B cell (primary cell): ENCODE data around the gene PGBD2. TPM values are rescaled to one million over a fixed set of nuclear protein-coding genes. Genes with fewer than 3 reads are reported as not detected.
"Not testable (repeated sequence)": the region's sequence is repeated elsewhere in the genome, so short reads cannot be mapped to it uniquely, and the experiment has no call there.

Source experiments
- ATAC-seq: fragments of 200-7000 bp; cut with Tn5 transposase; one replicate; pipeline ENCODE4 v1.10.0; 2021; ENCODE audit warnings: low read depth, mild to moderate bottlenecking, moderate number of reproducible peaks, moderate library complexity
- CTCF ChIA-PET: fragments of 350-600 bp; sonication (Branson Sonifier 250); formaldehyde crosslinking; loops from one replicate; lab custom pipeline; 2021; ENCODE audit warnings: antibody characterized with exemption, inconsistent platforms; lab: Charles Lee
- POLR2A ChIA-PET: fragments of 350-600 bp; sonication (Branson Sonifier 250); formaldehyde crosslinking; loops from one replicate; lab custom pipeline; 2021; ENCODE audit warnings: antibody characterized with exemption; lab: Charles Lee
- DNase-seq: peaks from one replicate; pipeline ENCODE4 v3.0.0; 2013
- H2AFZ ChIP-seq: 2 replicates; pipeline ENCODE4 v1.6.1; 2012; ENCODE audit warnings: mild to moderate bottlenecking, low read depth, low read length; ENCODE audit not compliant: insufficient read depth, poor library complexity, severe bottlenecking
- H3K27ac ChIP-seq, 2 donors: 1 replicate in 1 of 2; 2 replicates in 1 of 2; pipeline ENCODE4 v1.5.1; 2012 to 2013; ENCODE audit warnings: low read length in 2 of 2, mild to moderate bottlenecking in 2 of 2, moderate library complexity in 1 of 2
- H3K27me3 ChIP-seq, 4 experiments: fragments of 200-600 bp in 1 of 4; sonication (generic) in 1 of 4; replicated peaks in 1 of 4; 1 replicate in 2 of 4; 2 replicates in 2 of 4; pipeline versions ENCODE4 v1.6.1 to v1.7.0; 2013 to 2016; ENCODE audit warnings: low read length in 3 of 4, mild to moderate bottlenecking in 2 of 4, mixed read lengths in 1 of 4, moderate library complexity in 1 of 4; ENCODE audit not compliant: insufficient read depth in 4 of 4, control insufficient read depth in 3 of 4; ENCODE audit errors: control extremely low read depth in 1 of 4
- H3K36me3 ChIP-seq, 2 experiments: replicated peaks in 1 of 2; 1 replicate in 1 of 2; 2 replicates in 1 of 2; pipeline versions ENCODE4 v1.6.1 to v1.7.1; 2013; ENCODE audit warnings: low read length in 1 of 2; ENCODE audit not compliant: insufficient read depth in 2 of 2, control insufficient read depth in 1 of 2; ENCODE audit errors: control extremely low read depth in 1 of 2, extremely low read depth in 1 of 2
- H3K4me1 ChIP-seq, 2 donors: fragments of 200-600 bp in 1 of 2; sonication (generic) in 1 of 2; 1 replicate in 1 of 2; 2 replicates in 1 of 2; pipeline versions ENCODE4 v1.5.1 to v1.6.1; 2013 to 2017; ENCODE audit warnings: low read length in 2 of 2; ENCODE audit not compliant: control insufficient read depth in 2 of 2, insufficient read depth in 2 of 2
- H3K4me2 ChIP-seq: replicated peaks from 2 replicates; pipeline ENCODE3; 2012; ENCODE audit warnings: mild to moderate bottlenecking, low read depth, low read length; ENCODE audit not compliant: poor library complexity, severe bottlenecking
- H3K4me3 ChIP-seq, 5 experiments: fragments of 200-600 bp in 1 of 5; sonication (generic) in 1 of 5; 1 replicate in 3 of 5; 2 replicates in 2 of 5; pipeline versions ENCODE4 v1.5.1 to v1.7.0; 2011 to 2016; ENCODE audit warnings: low read length in 4 of 5, mild to moderate bottlenecking in 4 of 5, low read depth in 2 of 5, control low read depth in 1 of 5, moderate library complexity in 1 of 5; ENCODE audit not compliant: insufficient read depth in 1 of 5; ENCODE audit errors: control extremely low read depth in 1 of 5, extremely low read depth in 1 of 5
- H3K79me2 ChIP-seq: fragments of 200-600 bp; sonication (generic); one replicate; pipeline ENCODE4 v1.6.0; 2016; ENCODE audit warnings: low read length; ENCODE audit not compliant: control insufficient read depth, insufficient read depth
- H3K9ac ChIP-seq: fragments of 200-600 bp; sonication (generic); 2 replicates; pipeline ENCODE4 v1.6.1; 2017; ENCODE audit warnings: mild to moderate bottlenecking, low read length, moderate library complexity
- H3K9me3 ChIP-seq, 3 donors: one replicate each; pipeline versions ENCODE4 v1.6.1 to v1.7.1; 2013; ENCODE audit warnings: low read length in 2 of 3; ENCODE audit not compliant: control insufficient read depth in 2 of 3, insufficient read depth in 1 of 3; ENCODE audit errors: control extremely low read depth in 1 of 3
- H4K20me1 ChIP-seq: 2 replicates; pipeline ENCODE4 v1.6.0; 2012; ENCODE audit warnings: mild to moderate bottlenecking, low read length; ENCODE audit not compliant: insufficient read depth, control insufficient read depth, poor library complexity, severe bottlenecking
- H3K27ac Mint-ChIP-seq: one replicate; pipeline ENCODE4 v1.8.0; 2021; ENCODE audit warnings: mixed read lengths
- H3K27me3 Mint-ChIP-seq: one replicate; pipeline ENCODE4 v1.8.0; 2021; ENCODE audit warnings: mixed read lengths
- H3K4me1 Mint-ChIP-seq: one replicate; pipeline ENCODE4 v1.8.0; 2021; ENCODE audit warnings: mixed read lengths
- H3K4me3 Mint-ChIP-seq: one replicate; pipeline ENCODE4 v1.8.0; 2021; ENCODE audit warnings: mixed read lengths
- H3K9me3 Mint-ChIP-seq: one replicate; pipeline ENCODE4 v1.8.0; 2022; ENCODE audit warnings: mixed read lengths; ENCODE audit not compliant: insufficient read depth
- CTCF ChIP-seq: fragments of 200-600 bp; IDR thresholded peaks from one replicate; pipeline ENCODE4 v1.8.0; 2022; ENCODE audit warnings: antibody characterized with exemption, mild to moderate bottlenecking
- EZH2 ChIP-seq: IDR thresholded peaks from 2 replicates; pipeline ENCODE4 v1.6.1; 2012; ENCODE audit warnings: borderline replicate concordance, low read depth, mild to moderate bottlenecking, moderate library complexity, low read length; ENCODE audit not compliant: insufficient read depth, poor library complexity, severe bottlenecking
- WGBS: methylation state at CpG from one replicate; pipeline ENCODE4 v1.1.5; 2013; ENCODE audit warnings: missing lambda C conversion rate; ENCODE audit not compliant: insufficient coverage; 5-methylcytosine and 5-hydroxymethylcytosine counted together
- intact Hi-C: fragments of 100-400 bp; cut with micrococcal nuclease; formaldehyde crosslinking; loops from one replicate; pipeline ENCODE4 v1.10.0; 2022
- polyA plus RNA-seq: library from polyadenylated mRNA; depleted of rRNA; stranded (reverse); fragments of >200 nt; gene quantifications from 2 replicates; pipeline ENCODE4 v1.2.3, GENCODE V29; 2012
- total RNA-seq, 2 donors: library from RNA; stranded (reverse); fragments of 120-200 nt in 1 of 2; gene quantifications; 1 replicate in 1 of 2; 2 replicates in 1 of 2; pipeline versions ENCODE4 v1.2.3 to v1.2.4, GENCODE V29; 2013 to 2022

Gene PGBD2
- total and polyA plus RNA-seq, 2 donors (not counting 1 experiment from before 2014, with no cell fraction given) = 13.3 to 27.7 TPM

GRCh38 chr1:248924696-248925532 lies 18.9 kb downstream of the PGBD2 start:
- H3K4me3 ChIP-seq = no peak overlapping the region
- 0% methylated on average over 5 of the region's 10 CpGs for WGBS

GRCh38 chr1:248925859-248926258 lies 19.8 kb downstream of the PGBD2 start:
- H3K4me3 ChIP-seq, H3K4me2 ChIP-seq, ATAC-seq, H3K9me3 ChIP-seq, H3K4me3 Mint-ChIP-seq, H3K4me1 ChIP-seq, POLR2A ChIA-PET, H3K79me2 ChIP-seq, H3K27me3 ChIP-seq, intact Hi-C loops, H3K27me3 Mint-ChIP-seq, H2AFZ ChIP-seq, H3K9ac ChIP-seq, H3K9me3 Mint-ChIP-seq, H4K20me1 ChIP-seq, H3K27ac ChIP-seq, H3K36me3 ChIP-seq, DNase-seq, H3K27ac Mint-ChIP-seq: not testable (repeated sequence)
- WGBS = no CpG with 5 or more reads among the region's 4 CpGs
- CTCF ChIA-PET = interaction anchor here (1.2 to 1.9 kb wide), 4 partner anchors 20 to 222 kb away, joined by 3 to 7 read pairs (median 5); partner anchors contain the start of genes PGBD2 and ZNF692
- peaks cover 21% of the 10 kb centered on the region for H3K4me1 Mint-ChIP-seq

More at GRCh38 chr1:248924696-248925532, 18.9 kb downstream of the PGBD2 start:
- ATAC-seq (peak; percentile 51), DNase-seq (peak; percentile 63)
- Histone ChIP-seq H3K79me2 (peaks cover 7% of the 10 kb centered on the region), H3K27me3 (no peaks in the 10 kb centered on the region), H2AFZ (no peak overlapping the region), H3K9ac (no peak overlapping the region), H4K20me1 (no peaks in the 10 kb centered on the region), H3K27ac (no peak overlapping the region), H3K36me3 (peaks cover 0 to 9% of the 10 kb centered on the region in 2 experiments), H3K4me1 (peaks cover 6 to 8% of the 10 kb centered on the region in 2 donors), H3K9me3 (no peaks in the 10 kb centered on the region), H3K4me2 (no peak overlapping the region)
- intact Hi-C loops = no loop called here
- Mint-ChIP-seq H3K9me3 (no peaks in the 10 kb centered on the region), H3K27ac (no peak overlapping the region), H3K27me3 (no peaks in the 10 kb centered on the region), H3K4me1 (peaks cover 21% of the 10 kb centered on the region), H3K4me3 (no peak overlapping the region)
- POLR2A ChIA-PET = no interaction called here
- CTCF ChIA-PET = interaction anchor here (1.3 to 1.7 kb wide), 4 partner anchors 66 to 305 kb away, joined by 3 to 6 read pairs (median 4); partner anchors contain the start of genes ZNF672 and ZNF692
- peak; percentile 77 for TF ChIP-seq CTCF
- TF ChIP-seq EZH2 = no peak
